ENCODE measurements around the gene PEDS1. TPM values are rescaled to one million over a fixed set of nuclear protein-coding genes. Genes with fewer than 3 reads are reported as not detected.

The PEDS1 gene
- total RNA-seq, 6 donors from 2014 or later, result 30.4 to 59.3 (median 34.2) TPM

- no peak for DNase-seq
- peak overlapping the region in 1 of 4 donors; percentile 22 for H3K27ac ChIP-seq
- ATAC-seq (ENCODE audit: low FRiP score in 2 of 2), result no peak
- H3K36me3 ChIP-seq, result peaks cover 10 to 77% (median 41%) of the 10 kb centered on the region in 4 donors
- 79% methylated on average over 6 of the region's 6 CpGs for WGBS, 2 donors
- H3K27me3 ChIP-seq, result no peaks in the 10 kb centered on the region
- H3K4me3 ChIP-seq, result no peak overlapping the region
- TF ChIP-seq EP300 (IDR thresholded peaks at IDR 0.05), result no peak
- TF ChIP-seq POLR2A (IDR thresholded peaks at IDR 0.05), result no peak
- TF ChIP-seq POLR2AphosphoS5 (IDR thresholded peaks at IDR 0.05), result no peak
- TF ChIP-seq, protein P1, sequence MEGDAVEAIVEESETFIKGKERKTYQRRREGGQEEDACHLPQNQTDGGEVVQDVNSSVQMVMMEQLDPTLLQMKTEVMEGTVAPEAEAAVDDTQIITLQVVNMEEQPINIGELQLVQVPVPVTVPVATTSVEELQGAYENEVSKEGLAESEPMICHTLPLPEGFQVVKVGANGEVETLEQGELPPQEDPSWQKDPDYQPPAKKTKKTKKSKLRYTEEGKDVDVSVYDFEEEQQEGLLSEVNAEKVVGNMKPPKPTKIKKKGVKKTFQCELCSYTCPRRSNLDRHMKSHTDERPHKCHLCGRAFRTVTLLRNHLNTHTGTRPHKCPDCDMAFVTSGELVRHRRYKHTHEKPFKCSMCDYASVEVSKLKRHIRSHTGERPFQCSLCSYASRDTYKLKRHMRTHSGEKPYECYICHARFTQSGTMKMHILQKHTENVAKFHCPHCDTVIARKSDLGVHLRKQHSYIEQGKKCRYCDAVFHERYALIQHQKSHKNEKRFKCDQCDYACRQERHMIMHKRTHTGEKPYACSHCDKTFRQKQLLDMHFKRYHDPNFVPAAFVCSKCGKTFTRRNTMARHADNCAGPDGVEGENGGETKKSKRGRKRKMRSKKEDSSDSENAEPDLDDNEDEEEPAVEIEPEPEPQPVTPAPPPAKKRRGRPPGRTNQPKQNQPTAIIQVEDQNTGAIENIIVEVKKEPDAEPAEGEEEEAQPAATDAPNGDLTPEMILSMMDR (IDR thresholded peaks at IDR 0.05), result no peak
- peaks cover 9 to 11% (median 10%) of the 10 kb centered on the region in 4 donors for H3K4me1 ChIP-seq
- H3K9me3 ChIP-seq, result no peaks in the 10 kb centered on the region
Observed at GRCh38 chr20:50133041-50133440, 20.5 kb downstream of the PEDS1 start.

DNA sequence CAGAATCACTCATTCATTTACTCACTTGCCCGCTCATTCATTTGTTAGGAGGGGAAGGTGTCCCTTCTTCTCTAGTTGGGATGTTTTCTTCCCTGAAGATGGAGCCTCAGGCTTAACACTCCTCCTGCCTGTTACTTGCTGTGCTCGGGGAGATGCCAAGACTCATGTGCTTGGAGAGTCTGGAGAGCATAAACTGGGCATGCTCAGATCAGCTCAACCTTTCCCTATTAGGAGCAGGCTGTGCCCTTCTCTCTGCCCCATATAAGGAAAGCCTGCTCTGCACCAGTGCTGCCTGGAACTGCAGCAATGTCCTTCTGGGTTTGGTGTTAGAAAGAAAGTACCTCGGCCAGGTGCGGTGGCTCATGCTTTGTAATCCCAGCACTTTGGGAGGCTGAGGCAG lies 22.5 kb downstream of the PEDS1 start:
- peaks cover 17 to 86% (median 61%) of the 10 kb centered on the region in 4 donors for H3K36me3 ChIP-seq
- no peaks in the 10 kb centered on the region for H3K27me3 ChIP-seq
- ATAC-seq (ENCODE audit: low FRiP score in 2 of 2) (no peak), DNase-seq (peak in 1 of 2 donors; percentile 59)
- H3K4me1 ChIP-seq, result no peaks in the 10 kb centered on the region
- no peak overlapping the region for H3K4me3 ChIP-seq
- H3K9me3 ChIP-seq, result no peaks in the 10 kb centered on the region
- H3K27ac ChIP-seq, result no peak overlapping the region
- TF ChIP-seq POLR2AphosphoS5 (IDR thresholded peaks at IDR 0.05) (no peak), POLR2A (IDR thresholded peaks at IDR 0.05) (no peak), EP300 (IDR thresholded peaks at IDR 0.05) (no peak)
- TF ChIP-seq, protein P1 (IDR thresholded peaks at IDR 0.05), result no peak
- 78 to 83% methylated on average over 4 of the region's 4 CpGs for WGBS, 2 donors

- no peak for DNase-seq
- H3K9me3 ChIP-seq, result no peaks in the 10 kb centered on the region
- H3K27ac ChIP-seq, result no peak overlapping the region
- H3K27me3 ChIP-seq, result no peaks in the 10 kb centered on the region
- no peak for ATAC-seq (ENCODE audit: low FRiP score in 2 of 2)
- TF ChIP-seq POLR2AphosphoS5 (IDR thresholded peaks at IDR 0.05), result no peak
- TF ChIP-seq POLR2A (IDR thresholded peaks at IDR 0.05), result no peak
- TF ChIP-seq EP300 (IDR thresholded peaks at IDR 0.05), result no peak
- TF ChIP-seq, protein P1 (IDR thresholded peaks at IDR 0.05), result no peak
- 90 to 97% methylated on average over 1 of the region's 1 CpG for WGBS, 2 donors
- peaks cover 17 to 88% (median 64%) of the 10 kb centered on the region in 4 donors for H3K36me3 ChIP-seq
- H3K4me1 ChIP-seq, result no peaks in the 10 kb centered on the region
- H3K4me3 ChIP-seq, result no peak overlapping the region
Observed at GRCh38 chr20:50130356-50130723, 23.2 kb downstream of the PEDS1 start.

GRCh38 chr20:50129662-50130355 lies 23.7 kb downstream of the PEDS1 start:
- WGBS, 2 donors, result 91 to 99% methylated on average over 11 to 13 of the region's 13 CpGs

More at GRCh38 chr20:50129662-50130355, 23.7 kb downstream of the PEDS1 start:
- ATAC-seq (ENCODE audit: low FRiP score in 2 of 2), result no peak
- TF ChIP-seq POLR2A (IDR thresholded peaks at IDR 0.05) (no peak), POLR2AphosphoS5 (IDR thresholded peaks at IDR 0.05) (no peak), EP300 (IDR thresholded peaks at IDR 0.05) (no peak)
- TF ChIP-seq, protein P1 (IDR thresholded peaks at IDR 0.05), result no peak
- no peaks in the 10 kb centered on the region for H3K9me3 ChIP-seq
- peaks cover 17 to 88% (median 67%) of the 10 kb centered on the region in 4 donors for H3K36me3 ChIP-seq
- H3K4me1 ChIP-seq, result no peaks in the 10 kb centered on the region
- H3K4me3 ChIP-seq, result no peak overlapping the region
- DNase-seq, result no peak
- H3K27ac ChIP-seq, result no peak overlapping the region
- no peaks in the 10 kb centered on the region for H3K27me3 ChIP-seq

Data from upper lobe of left lung (tissue), 6 donors.